ENCODE results near the gene PKM.
A peak's percentile ranks its signal among the peaks of the same experiment; 100 is the strongest.

PKM gene

DNA sequence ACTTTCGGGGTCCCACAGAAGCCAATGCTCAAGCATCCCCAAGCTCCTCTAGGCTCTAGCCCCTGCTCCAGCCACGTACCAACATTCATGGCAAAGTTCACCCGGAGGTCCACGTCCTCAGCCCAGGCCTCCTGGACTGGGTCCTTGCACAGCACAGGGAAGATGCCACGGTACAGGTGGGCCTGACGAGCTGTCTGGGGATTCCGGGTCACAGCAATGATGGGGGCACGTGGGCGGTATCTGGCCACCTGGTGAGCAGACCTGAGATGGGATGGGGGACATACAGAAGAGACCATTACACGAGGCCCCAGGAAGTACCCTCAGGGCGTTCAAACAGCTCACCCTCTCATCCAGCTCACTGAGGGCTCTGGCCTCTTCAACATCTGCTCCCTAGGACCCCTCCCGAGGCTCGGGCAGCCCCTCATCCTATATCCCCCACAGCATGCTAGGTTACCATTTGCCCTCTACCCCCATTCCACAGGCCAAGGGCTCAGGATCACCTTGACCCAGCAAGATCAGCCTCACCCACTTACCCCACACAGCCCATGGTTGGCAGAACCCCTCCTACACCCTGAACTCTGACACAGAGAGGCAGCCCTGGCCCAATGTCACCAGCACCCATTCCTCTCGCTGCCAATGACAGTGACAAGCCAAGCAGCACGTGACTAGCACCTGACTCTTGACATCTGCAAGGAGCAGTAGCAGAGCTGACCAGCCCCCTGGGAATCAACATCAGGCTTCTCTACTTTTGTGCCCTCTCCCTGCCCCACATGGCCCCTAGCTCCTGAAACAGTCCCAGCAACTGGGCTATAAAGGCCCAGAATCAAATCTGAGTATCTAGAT, 30.4 kb downstream of the PKM start:
- DNase-seq (ENCODE audit: low read depth), result no peak

DNA sequence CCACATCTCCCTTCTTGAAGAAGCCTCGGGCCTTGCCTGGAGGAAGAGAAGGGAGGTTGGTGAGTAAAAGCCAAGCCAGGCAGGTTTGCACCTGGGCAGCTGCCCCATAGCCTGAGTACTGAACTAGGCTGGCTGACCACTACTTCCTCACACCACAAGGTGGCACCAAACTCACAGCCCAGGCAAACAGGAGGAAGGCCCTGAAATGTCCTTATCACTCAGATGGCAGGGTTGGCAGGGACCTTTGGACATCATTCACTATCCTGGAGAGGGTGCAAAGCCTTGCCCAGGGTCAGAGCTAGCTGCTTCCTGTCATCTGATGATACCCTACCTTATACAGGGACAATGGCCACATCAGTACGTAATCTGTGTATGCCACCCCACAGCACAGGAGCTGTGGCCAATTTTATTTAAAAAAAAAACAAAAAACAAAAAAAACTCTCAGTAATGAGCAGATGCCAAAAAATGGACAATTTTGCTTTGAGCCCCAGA, 31.2 kb downstream of the PKM start:
- peak; percentile 47 for DNase-seq (ENCODE audit: low read depth)

DNA sequence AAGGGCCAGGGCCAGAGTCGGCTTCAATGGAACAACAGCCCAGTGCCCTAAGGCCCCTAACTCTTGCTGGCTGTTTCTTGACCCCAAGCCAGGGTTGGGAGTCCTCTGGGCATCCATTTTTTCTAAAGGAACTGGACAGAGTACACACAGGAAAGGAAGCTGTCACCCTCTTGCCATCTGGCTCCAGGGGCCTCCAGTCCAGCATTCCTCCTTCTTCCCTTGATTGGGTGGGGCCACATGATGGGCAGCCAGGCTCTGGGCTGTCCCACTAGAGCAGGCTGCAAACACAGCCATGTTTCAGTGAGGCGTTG, 31.8 kb downstream of the PKM start:
- no peak for DNase-seq (ENCODE audit: low read depth)

DNA sequence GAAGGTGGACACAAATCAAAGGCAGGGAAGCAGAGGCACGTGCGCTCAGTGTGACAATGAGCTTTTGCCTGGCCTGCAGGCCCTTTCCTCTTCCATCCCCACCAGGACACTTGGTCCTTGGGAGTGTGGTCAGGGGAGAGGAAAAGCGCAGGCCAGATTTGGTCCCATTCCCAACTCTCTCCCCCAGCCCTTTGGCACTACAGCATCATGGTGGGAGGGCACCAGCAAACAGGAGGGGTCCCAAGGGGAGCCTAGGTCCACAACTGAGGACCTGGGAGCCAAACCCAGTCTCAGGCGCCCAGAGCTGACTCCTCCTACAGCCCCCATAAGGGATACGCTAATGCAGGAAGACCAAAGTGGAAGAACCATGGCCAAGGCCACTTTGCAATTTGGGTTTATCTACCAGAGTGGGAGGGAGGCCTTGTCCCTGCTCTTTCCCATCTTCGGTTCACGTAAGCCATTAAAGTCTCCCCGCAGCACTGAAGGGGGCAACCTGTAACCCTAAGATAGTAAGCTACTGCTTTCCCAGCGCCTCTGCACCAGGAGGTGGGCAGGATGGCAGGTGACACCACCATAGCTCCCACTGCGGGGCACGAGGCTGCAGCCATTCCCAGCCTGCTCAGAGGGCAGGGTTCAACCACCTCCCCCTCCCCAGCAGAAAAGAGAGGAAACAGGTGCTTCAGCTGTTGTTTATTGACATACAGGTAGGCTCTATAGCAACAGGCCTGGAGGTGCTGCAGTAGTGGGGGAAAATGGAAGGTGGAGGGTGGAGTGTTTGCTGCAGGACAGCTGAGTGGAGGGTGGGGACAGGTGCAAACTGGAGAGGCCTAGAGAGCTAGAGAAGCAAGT, 32.4 kb downstream of the PKM start:
- DNase-seq (ENCODE audit: low read depth), result no peak

DNA sequence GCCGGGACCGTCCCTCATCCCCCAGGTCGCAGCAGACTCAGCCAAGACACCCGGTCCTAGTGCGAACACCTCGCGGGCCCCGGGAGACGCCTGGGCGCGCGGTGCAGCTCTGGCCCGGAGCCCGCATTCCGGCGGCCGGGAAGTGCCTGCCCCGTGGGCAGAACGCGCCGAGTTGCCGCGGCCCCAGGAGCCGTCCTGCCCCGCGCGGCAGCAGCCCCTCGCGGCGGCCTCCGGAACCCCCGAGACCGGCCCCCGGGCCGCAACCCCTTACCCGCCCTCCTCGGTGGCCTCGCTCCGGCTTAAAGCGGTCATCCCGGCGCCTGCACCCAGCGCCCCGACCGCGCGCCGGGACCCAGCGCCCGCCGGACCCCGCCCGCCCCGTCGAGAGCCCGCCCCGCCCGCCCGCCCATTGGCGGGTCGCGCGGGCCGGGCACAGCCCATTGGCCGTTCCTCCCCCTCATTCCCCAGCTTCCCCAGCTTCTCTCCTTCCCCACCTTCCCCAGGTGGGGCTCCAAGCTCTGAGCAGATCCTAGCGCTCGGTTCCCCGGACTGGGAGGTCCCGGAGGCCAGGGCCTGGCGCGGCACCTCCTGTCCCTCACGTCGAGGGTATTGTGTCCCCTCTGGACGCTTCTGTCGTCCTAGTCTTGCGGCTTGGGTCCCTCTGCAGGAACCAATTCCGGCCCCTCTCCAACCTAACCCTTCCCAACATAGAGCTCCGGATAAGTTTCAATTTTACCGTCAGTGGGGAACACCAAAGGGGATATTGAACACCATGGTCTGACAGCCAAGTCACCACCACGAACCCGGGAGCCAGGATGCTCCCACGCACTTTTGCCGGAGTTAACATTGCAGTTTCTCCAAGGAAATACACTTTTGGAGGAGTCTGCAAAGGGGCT, 33.3 kb downstream of the PKM start, which contains the start of gene GRAMD2A:
TSS of gene GRAMD2A (minus strand) at position 328 of the 896 bp plus-strand sequence.
- DNase-seq (ENCODE audit: low read depth), result peak; percentile 32

DNA sequence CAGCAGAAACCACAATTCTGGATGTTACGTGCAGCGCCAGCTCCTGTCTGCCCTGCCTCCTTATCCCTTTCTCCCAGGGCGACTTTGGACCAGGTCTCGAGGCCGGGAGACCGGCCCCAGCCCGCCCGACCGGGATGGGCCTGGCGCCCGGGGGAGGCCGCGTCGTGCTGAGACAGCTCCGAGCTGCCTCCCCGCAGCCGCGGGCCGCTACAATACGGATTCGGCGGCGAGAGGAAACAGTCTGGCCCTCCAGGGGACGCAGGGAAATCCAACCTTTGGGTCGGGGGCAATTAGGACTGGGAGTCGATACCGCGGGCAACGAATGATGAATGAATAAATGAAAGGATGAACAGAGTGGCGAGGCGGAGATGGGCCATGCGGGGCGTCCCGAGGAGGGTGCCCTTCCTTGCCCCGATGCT, 33.9 kb downstream of the PKM start:
- DNase-seq (ENCODE audit: low read depth), result no peak

DNA sequence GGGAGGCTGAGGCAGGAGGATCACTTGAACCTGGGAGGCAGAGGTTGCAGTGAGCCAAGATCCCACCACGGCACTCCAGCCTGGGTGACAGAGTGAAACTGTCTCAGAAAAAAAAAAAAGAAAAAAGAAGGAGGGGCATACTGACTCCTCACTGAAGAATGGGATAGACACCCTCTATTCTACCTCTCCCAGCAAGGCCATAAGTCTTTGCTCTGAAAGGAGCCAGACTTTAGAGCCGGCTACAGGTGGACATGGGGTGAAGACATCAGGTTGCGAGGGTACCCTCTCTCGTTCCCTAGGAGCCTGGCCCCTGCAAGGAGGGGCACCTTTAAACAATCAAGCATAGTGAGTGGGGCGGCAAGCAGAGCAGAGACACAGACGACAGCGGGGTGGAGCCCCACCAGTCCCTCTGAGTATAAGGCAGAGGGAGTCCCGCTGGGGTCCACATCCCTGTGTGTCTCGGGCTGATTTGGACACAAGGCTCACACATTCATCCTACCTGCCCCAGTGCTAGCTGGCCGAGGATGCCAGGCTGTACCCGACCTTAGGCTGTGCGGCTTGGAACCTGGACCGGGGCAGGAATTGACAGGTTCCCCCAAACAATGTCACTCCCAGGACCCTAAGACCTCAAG, 34.5 kb downstream of the PKM start:
- DNase-seq (ENCODE audit: low read depth), result no peak

DNA sequence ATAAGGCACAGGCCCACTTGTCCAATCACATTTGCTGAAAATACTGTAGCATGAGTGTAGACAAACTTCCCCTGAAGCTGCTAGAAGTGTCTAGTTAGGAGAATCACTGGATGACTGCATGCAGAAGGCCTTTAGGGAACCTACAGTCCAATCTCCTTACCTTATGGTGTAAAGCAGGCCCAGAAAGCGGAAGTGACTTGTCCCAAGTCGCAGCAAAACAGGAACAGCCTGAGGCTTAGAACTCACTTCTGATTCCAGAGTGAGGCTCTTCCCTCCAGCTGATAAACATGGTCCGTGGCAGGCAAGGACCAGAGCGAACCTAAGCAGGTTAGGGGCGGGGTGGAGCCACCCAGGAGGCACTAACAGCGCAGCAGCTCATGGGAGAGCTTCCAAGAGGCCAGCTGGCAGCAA, 35.9 kb downstream of the PKM start:
- DNase-seq (ENCODE audit: low read depth), result no peak

DNA sequence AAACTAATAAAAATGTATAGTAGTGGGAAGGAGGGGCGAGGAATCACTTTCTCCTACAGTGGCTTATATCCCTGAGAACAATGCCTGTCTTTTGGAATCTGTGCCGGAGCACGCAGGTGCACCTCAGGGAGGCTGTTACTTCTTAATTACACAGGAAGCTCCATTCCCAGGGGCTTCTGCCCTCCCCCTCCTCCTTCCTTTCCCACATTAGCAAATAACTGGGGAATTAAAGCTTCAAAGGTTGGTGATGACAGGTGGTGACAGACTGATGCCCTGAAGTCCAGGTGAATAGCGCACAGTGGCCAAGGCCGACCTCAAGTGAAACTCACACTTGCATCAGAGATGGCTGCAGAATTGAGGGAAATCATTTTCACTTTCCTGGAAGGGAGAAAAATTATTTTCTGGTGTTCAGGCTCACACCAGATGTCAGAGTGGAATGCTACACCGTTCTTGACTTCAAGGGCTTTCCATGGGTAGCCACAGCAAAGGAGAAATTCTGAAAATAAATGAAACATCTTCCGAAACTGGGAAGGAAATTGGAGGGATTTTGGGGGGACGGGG, 37.1 kb downstream of the PKM start:
- DNase-seq (ENCODE audit: low read depth), result no peak

DNA sequence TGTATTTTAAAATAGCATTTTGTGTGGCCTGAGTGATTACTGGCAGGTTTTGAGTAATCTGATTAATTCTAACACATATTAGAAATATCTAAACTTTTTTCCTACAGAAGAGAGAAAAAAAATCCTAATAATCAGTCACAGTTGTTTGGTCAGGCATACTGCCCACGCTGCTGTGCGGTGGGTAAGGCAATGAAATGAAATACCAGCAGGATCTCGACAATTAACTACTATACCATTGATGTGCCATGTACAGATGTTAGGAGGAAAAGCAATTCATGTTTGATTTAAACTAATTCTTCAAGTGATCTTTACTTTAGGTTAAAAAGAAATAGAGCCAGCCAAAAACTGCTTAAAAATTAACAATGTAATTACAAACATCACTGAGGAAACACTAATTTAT, 38.6 kb downstream of the PKM start:
- DNase-seq (ENCODE audit: low read depth), result no peak

DNA sequence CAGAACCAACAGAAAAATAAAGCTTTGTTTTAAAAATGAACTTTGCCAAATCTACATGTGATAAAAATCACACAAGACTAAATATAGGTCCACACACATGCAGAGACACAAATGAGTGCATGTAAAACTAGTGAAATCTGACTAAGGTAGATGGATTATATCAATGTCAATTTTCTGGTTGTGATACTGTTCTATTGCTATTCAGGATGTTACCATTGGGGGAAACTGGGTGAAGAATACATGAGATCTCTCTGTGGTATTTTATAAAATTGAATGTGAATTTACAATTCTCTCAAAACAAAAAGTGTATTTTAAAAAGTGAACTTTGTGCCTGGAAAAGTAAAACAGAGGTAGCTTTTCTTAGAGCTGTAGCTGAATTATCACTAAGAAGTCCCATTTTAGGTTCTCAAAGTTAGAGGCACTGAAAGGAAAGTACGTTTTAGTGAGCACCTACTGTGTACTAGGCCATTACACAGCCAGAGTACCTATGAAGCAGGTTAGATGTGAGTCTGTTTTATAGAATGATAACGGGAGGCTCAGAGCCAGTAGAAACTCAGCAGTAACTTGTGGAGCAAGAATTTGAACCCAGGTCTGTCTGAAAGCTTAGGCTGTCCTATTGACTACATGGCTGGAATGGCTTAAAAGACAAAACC, 41.6 kb downstream of the PKM start:
- DNase-seq (ENCODE audit: low read depth), result no peak

DNA sequence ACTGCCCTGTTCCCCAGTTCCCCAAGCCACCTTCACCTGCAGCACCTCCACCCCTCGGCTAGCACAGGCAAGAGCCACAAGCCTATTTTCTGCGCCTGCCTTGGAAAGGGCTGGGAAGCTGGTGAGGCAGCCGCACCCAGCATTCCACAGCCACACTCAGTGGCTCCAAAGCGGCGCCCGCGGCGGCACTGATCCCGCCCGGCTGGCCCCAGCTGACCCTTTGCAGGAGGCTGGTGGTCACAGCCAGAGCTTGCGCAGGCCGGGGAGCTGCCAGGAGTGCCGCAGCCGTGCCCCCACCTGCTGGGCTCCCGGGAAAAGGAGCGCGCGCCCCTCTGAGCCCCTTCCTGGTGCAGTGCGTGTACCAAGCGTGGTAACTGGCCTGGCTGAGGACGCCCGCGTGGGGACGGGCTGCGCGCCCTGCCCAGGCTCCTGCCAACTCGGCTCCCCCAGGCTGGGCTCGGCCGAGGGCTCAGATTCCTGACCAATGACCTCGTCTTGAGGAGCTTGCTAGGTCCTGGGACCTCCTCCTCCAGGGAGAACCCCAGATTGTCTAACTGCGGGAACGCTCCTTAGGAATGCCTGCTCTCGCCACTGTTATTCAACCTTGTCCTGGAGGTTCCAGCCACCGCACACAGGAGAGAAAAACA, 46.7 kb downstream of the PKM start:
- DNase-seq (ENCODE audit: low read depth), result no peak

DNA sequence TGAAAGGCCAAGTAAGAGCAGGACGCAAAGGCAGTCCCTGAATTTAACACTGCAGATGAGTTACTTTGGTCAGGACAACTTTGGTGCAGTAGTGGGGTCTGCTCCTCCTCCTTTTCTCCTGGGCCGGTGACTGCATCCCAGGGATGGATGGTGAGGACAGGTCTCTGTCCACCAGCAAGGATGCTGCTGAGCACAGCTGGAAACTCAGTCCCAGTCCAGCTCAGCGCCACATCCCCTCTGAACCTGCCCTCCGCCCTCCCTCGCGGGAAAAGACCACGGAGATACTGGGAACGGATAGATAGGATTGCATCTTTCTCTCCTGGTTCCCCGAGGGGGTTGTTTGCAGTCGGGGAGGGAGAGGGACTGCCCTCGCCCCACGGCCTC, 47.2 kb downstream of the PKM start:
- DNase-seq (ENCODE audit: low read depth), result no peak

DNA sequence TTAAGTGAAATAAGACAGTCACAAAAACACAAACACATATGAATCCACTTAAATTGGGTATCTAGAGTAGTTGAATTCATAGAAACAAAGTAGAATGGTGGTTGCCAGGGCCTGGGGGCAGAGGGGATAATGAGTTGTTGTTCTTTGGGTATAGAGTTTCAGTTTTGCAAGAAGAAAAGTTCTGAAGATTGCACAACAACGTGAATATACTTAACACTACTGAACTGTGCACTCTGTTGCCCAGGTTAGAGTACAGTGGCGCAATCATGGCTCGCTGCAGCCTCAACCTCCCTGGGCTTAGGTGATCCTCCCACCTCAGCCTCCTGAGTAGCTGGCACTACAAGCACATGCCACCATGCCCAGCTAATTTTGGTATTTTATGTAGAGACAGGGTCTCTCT, 48.3 kb downstream of the PKM start:
- no peak for DNase-seq (ENCODE audit: low read depth)

DNA sequence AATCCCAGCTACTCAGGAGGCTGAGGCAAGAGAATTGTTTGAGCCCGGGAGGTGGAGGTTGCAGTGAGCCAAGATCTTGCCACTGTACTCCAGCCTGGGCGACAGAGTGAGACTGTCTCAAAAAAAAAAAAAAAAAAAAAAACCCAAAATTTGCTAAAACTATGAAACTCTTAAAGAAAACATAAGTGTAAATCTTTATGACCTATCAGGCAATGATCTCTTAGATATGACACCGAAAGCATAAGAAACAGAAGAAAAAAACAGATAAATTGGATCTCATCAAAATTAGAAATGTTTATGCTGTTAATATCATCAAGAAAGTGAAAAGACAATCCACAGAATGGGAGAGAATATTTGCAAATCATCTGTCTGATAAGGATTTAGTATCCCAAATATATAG, 48.7 kb downstream of the PKM start:
- DNase-seq (ENCODE audit: low read depth), result no peak

DNA sequence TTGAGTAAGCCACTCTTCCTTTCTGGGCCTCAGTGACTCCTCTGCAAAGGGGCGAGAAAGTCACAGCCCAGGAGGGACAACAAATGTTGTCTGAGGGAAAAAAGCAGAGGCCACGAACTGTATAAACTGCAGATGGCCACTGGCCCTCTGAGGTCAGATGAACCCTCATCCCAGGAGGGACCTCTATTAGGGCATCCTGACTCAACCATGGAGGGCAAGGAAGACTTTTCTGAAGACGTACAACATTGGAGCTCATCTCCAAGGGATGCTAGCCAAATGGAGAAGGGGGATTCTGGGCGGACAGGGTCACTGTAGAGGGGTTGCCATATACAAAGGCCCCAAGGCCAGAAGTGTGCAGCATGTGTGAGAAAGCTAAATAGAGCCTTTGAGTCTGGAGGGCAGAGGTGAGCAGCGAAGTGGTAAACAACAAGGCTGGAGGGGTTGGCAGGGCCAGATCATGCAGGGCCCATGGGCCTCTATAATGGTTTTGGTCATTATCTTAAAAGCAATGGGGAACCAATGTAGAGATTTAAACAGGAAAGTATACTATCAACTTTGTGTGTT, 50.1 kb downstream of the PKM start:
- DNase-seq (ENCODE audit: low read depth), result no peak

DNA sequence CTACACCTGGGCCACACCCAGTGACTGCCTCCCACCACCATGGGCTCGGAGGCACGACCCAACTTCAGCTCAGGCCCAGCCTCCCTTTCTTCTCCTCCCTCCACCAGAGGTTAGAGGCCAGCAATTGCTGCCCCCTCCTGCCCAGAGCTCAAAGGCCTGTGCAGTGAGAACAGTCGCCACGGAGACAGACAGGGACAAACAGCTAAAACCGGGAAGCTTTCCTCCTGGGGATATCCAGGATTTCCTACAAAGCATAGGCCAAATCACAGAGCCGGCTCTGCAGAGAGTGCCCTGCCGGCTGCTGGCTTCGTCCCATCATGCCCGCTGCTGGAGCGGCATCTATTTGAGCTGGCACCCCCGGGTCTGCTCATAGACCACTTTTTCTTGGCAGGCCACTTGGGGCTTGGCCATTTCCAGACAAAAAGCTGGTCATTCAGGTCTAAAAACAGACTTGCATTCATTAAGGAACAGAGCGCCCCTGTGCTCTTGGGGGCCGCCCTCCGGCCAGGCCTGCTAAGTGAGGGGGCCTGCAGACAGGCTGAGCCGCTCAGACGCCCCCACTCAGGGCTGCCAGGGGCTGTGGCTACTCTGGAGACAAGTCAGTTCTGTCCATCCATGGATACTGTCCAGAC, 50.9 kb downstream of the PKM start:
- no peak for DNase-seq (ENCODE audit: low read depth)

DNA sequence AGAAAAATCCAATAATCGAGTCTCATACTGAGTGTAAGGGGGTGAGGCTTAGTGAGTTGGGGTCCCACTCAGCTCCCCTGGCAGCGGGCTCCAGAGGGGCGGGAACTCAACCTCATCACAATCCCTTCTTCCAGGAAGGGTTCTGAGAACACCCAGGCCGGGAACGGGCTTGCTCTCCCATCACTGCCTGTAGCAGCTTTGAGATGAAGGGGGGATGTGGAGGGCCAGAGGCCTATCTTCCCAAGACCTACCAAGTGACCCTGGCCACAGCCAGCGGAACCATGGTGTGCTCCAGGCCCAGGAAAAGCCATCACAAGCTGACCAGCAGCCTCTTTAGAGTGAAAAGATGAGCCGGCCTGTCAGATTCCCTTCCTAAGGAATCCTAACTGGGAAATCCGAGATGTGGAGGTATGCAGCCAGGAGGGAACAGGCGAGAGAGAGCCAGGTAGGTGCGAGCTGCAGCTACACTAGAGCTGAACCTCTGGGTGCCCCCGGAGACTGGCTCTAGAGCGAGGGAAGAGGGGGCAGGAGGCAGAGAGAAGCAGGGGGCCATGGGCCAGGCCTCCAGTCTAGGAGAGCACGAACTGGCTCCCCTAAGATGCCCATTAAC, 51.9 kb downstream of the PKM start:
- no peak for DNase-seq (ENCODE audit: low read depth)

DNA sequence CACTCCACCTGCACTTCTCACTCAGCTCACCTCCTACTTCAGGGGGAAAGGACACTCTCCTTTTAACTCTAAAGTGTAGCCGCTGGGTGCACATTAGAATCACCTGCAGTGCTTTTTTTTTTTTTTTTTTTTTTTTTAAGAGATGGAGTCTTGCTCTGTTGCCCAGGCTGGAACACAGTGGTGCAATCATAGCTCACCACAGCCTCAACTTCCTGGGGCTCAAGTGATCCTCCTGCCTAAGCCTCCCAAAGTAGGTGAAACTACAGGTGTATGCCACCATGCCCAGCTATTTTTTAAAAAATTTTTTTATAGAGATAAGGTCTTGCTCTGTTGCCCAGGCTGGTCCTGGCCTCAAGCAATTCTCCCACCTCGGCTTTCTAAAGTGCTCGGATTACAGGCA, 54.2 kb downstream of the PKM start:
- DNase-seq (ENCODE audit: low read depth), result no peak
